C4-2B (cell line): ENCODE data around the gene TMEM109.

Experiments used
- CTCF ChIP-seq: fragments of 450-650 bp; conservative IDR thresholded peaks from 2 replicates; pipeline ENCODE4 v1.5.1; 2017; ENCODE audit warnings: mild to moderate bottlenecking
- ZFX ChIP-seq: fragments of 450-650 bp; IDR thresholded peaks from 2 replicates; pipeline ENCODE4 v1.6.1; 2017

- TF ChIP-seq CTCF (no peak), ZFX (no peak)
Observed at GRCh38 chr11:60875366-60876167, 38.4 kb upstream of the TMEM109 start.
